ENCODE data around the gene HNRNPA3.

GRCh38 chr2:177249038-177249437 is 36.4 kb downstream of the HNRNPA3 start:
- TF ChIP-seq CTCF (conservative IDR thresholded peaks at IDR 0.05; ENCODE audit: low read depth in 2 of 2) (no peak), EZH2 (IDR thresholded peaks at IDR 0.05; ENCODE audit: low read depth, unreplicated experiment) (no peak), POLR2AphosphoS5 (IDR thresholded peaks at IDR 0.05; ENCODE audit: low read depth) (no peak), ZNF331 (CRISPR knock-in tag; IDR thresholded peaks at IDR 0.05; ENCODE audit: low read depth) (no peak), REST (IDR thresholded peaks at IDR 0.05; ENCODE audit: unreplicated experiment) (no peak), EZH2phosphoT487 (IDR thresholded peaks at IDR 0.05; ENCODE audit: unreplicated experiment) (no peak), ETS1 (IDR thresholded peaks at IDR 0.05) (no peak), ZNF114 (CRISPR knock-in tag; IDR thresholded peaks at IDR 0.05) (no peak), CREB1 (CRISPR knock-in tag; IDR thresholded peaks at IDR 0.05; ENCODE audit: low read depth) (no peak), JUNB (IDR thresholded peaks at IDR 0.05; ENCODE audit: unreplicated experiment) (no peak), NANOG (IDR thresholded peaks at IDR 0.05; ENCODE audit: borderline replicate concordance) (no peak), ZNF462 (CRISPR knock-in tag; IDR thresholded peaks at IDR 0.05) (no peak), STAT1 (IDR thresholded peaks at IDR 0.05; ENCODE audit: unreplicated experiment) (no peak)
